SU-DHL-6 (cell line): ENCODE measurements around the gene PTPRA.

ENCODE experiments used
- EZH2phosphoT487 ChIP-seq: fragments of 200-600 bp; sonication (generic), shearing (Covaris generic); conservative IDR thresholded peaks from 2 replicates; pipeline ENCODE4 v1.6.1; 2018; ENCODE audit warnings: mild to moderate bottlenecking, antibody characterized with exemption, low read length, moderate library complexity, mixed read lengths
- TF ChIP-seq, protein P1 (sequence below): fragments of 200-600 bp; sonication (generic); IDR thresholded peaks from one replicate; pipeline ENCODE4 v1.5.1; 2017; ENCODE audit warnings: antibody characterized with exemption, mild to moderate bottlenecking, low read length, moderate library complexity; ENCODE audit not compliant: insufficient read depth, poor library complexity, severe bottlenecking

DNA sequence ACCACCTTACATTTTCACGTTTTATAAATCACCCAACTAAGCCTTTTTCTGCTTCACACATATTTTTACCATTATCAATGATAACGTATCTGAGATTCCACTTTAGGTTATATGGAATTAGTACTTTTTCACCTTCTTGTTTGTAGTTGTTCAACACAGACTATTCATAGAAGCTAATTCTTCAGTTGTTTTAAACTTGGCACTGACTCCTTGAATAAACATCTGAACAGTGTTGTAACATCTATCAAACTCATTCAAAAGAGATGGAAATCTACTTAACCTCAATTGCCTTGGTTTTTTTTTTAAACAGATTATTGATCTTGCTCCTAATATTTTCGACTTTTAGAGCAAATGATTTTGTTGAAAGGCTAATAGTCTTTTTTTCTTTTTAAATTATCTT, 34.2 kb downstream of the PTPRA start:
- TF ChIP-seq, protein P1, sequence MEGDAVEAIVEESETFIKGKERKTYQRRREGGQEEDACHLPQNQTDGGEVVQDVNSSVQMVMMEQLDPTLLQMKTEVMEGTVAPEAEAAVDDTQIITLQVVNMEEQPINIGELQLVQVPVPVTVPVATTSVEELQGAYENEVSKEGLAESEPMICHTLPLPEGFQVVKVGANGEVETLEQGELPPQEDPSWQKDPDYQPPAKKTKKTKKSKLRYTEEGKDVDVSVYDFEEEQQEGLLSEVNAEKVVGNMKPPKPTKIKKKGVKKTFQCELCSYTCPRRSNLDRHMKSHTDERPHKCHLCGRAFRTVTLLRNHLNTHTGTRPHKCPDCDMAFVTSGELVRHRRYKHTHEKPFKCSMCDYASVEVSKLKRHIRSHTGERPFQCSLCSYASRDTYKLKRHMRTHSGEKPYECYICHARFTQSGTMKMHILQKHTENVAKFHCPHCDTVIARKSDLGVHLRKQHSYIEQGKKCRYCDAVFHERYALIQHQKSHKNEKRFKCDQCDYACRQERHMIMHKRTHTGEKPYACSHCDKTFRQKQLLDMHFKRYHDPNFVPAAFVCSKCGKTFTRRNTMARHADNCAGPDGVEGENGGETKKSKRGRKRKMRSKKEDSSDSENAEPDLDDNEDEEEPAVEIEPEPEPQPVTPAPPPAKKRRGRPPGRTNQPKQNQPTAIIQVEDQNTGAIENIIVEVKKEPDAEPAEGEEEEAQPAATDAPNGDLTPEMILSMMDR: no peak
- TF ChIP-seq EZH2phosphoT487: no peak
